Measurements from ENCODE around the gene USH2A. TPM values are rescaled to one million over a fixed set of nuclear protein-coding genes. Genes with fewer than 3 reads are reported as not detected.

Gene USH2A
- total and polyA plus RNA-seq, 12 donors: 0.03 to 1.9 (median 0.16) TPM; not detected in 3

DNA sequence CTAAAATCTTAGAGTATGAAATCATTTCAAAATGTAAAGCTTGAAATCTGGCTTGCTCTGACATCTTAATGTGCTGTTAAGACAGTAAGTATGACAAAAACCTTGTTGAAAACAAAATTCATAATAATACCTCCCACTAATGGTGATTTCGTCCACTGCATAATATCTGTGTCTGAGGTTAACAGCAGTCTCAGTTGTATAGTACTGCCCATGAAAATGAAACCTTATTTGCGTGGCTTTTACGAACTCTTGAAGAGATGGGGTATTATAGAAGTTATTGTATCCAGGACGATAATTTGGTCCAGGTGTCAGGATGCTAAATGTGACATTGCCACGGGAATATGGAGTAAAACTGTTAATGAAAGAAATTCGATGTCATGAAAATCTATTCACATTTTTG, 99.9 kb downstream of the USH2A start:
- 86 to 88% (median 87%) methylated on average over 6 of the region's 6 CpGs for WGBS, 4 donors
- H3K4me3 ChIP-seq: no peak overlapping the region
- intact Hi-C loops (cut with DNase I): no loop called here
- H3K36me3 ChIP-seq (replicated peaks in 1 of 2): no peaks in the 10 kb centered on the region
- no peaks in the 10 kb centered on the region for H3K27me3 ChIP-seq
- DNase-seq: no peak
- TF ChIP-seq POLR2A (IDR thresholded peaks at IDR 0.05): no peak
- TF ChIP-seq, protein P1, sequence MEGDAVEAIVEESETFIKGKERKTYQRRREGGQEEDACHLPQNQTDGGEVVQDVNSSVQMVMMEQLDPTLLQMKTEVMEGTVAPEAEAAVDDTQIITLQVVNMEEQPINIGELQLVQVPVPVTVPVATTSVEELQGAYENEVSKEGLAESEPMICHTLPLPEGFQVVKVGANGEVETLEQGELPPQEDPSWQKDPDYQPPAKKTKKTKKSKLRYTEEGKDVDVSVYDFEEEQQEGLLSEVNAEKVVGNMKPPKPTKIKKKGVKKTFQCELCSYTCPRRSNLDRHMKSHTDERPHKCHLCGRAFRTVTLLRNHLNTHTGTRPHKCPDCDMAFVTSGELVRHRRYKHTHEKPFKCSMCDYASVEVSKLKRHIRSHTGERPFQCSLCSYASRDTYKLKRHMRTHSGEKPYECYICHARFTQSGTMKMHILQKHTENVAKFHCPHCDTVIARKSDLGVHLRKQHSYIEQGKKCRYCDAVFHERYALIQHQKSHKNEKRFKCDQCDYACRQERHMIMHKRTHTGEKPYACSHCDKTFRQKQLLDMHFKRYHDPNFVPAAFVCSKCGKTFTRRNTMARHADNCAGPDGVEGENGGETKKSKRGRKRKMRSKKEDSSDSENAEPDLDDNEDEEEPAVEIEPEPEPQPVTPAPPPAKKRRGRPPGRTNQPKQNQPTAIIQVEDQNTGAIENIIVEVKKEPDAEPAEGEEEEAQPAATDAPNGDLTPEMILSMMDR (IDR thresholded peaks at IDR 0.05): no peak
- peaks cover 0 to 7% of the 10 kb centered on the region in 2 donors for H3K4me1 ChIP-seq (replicated peaks in 1 of 2)
- no peak overlapping the region for H3K27ac ChIP-seq
- H3K9me3 ChIP-seq (replicated peaks in 1 of 3): no peaks in the 10 kb centered on the region

- peak in 1 of 7 donors; percentile 3 for DNase-seq
- Histone ChIP-seq H3K27me3 (no peaks in the 10 kb centered on the region), H3K36me3 (replicated peaks in 1 of 2) (no peaks in the 10 kb centered on the region), H3K27ac (no peak overlapping the region), H3K9me3 (replicated peaks in 1 of 3) (no peaks in the 10 kb centered on the region), H3K4me1 (replicated peaks in 1 of 2) (no peaks in the 10 kb centered on the region), H3K4me3 (no peak overlapping the region)
- intact Hi-C loops (cut with DNase I): loop anchor here in 1 of 2 donors (10.0 kb wide), 1 partner anchor 430 kb away; no protein-coding TSS in a partner anchor
- 52 to 76% (median 59%) methylated on average over 3 of the region's 3 CpGs for WGBS, 4 donors
- no peak for TF ChIP-seq POLR2A (IDR thresholded peaks at IDR 0.05)
- TF ChIP-seq, protein P1 (IDR thresholded peaks at IDR 0.05): no peak
Measured at GRCh38 chr1:216314379-216315095, 108.7 kb downstream of the USH2A start.

DNA sequence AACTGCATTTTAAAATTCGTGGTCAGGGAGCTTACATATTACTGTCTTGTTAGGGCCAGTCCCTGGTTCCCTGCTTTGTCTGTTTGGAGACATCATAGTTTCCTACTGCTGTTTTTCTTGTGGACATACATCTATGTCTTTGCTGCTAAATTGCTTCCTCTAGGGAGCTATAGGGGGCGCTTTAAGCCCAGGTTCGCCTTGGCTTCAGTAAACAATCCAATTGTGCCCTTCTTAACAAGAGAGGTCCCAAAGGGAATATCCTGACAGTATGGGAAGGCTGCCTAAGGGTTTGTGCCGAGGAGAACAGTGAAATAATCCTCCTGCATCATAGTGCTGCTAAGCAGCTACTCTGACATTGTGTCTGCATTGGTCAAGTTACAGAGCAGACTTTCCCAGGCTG, 112.5 kb downstream of the USH2A start:
- H3K4me1 ChIP-seq (replicated peaks in 1 of 2): no peaks in the 10 kb centered on the region
- TF ChIP-seq, protein P1 (IDR thresholded peaks at IDR 0.05): peak; percentile 13 to 50 (median 43)
- TF ChIP-seq POLR2A (IDR thresholded peaks at IDR 0.05): no peak
- no peaks in the 10 kb centered on the region for H3K36me3 ChIP-seq (replicated peaks in 1 of 2)
- peak; percentile 16 to 58 (median 44) for DNase-seq
- intact Hi-C loops (cut with DNase I): loop anchor here in 1 of 2 donors (10.0 kb wide), 1 partner anchor 434 kb away; no protein-coding TSS in a partner anchor
- H3K4me3 ChIP-seq: no peak overlapping the region
- no peak overlapping the region for H3K27ac ChIP-seq
- H3K9me3 ChIP-seq (replicated peaks in 1 of 3): no peaks in the 10 kb centered on the region
- no peaks in the 10 kb centered on the region for H3K27me3 ChIP-seq
- WGBS, 4 donors: 5 to 17% (median 9%) methylated on average over 4 of the region's 4 CpGs

DNA sequence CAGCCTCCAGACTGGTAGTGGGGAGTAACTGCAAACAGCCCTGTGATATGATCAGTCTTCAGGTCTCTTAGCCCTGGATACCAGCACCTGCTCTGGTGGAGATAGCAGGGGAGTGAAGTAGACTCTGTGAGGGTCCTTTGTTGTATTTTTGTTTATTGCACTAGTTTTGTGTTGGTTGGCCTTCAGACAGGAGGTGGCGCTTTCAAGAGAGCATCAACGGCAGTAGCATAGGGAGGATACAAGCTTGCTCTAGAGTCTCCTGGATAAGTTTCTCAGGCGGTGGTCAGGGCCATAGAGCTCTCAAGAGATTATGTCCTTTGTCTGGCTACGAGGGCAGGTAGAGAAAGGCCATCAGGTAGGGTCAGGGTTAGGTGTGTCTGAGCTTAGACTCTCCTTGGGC, 116.4 kb downstream of the USH2A start:
- no peak for DNase-seq
- intact Hi-C loops (cut with DNase I): no loop called here
- H3K4me1 ChIP-seq (replicated peaks in 1 of 2): no peaks in the 10 kb centered on the region
- 80 to 92% (median 85%) methylated on average over 4 of the region's 4 CpGs for WGBS, 4 donors
- H3K4me3 ChIP-seq: no peak overlapping the region
- H3K27me3 ChIP-seq: no peaks in the 10 kb centered on the region
- H3K36me3 ChIP-seq (replicated peaks in 1 of 2): no peaks in the 10 kb centered on the region
- H3K27ac ChIP-seq: no peak overlapping the region
- no peaks in the 10 kb centered on the region for H3K9me3 ChIP-seq (replicated peaks in 1 of 3)
- no peak for TF ChIP-seq POLR2A (IDR thresholded peaks at IDR 0.05)
- TF ChIP-seq, protein P1 (IDR thresholded peaks at IDR 0.05): no peak

Data from adrenal gland (tissue), 12 donors.